ENCODE results near the gene PCDH9.

DNA sequence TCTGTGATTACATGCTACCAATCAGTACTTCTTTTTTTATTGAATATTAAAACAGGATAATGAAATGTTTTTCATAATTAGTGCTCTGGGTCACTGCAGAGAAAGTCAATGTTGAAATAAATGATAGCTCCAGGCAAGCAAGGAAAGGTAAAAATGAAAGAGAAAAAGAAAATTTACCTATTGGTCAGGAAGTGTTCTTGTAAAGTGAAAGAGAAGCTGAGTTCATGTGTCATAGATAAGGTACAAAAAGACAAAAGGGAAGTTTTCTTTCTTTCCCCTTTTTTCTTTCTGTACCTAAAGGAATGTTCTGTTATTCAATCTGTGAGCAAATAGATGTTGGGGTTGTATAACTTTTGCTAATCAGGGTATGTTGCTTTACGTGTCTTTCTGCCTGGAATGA, 197.0 kb downstream of the PCDH9 start:
- TF ChIP-seq, protein P1, sequence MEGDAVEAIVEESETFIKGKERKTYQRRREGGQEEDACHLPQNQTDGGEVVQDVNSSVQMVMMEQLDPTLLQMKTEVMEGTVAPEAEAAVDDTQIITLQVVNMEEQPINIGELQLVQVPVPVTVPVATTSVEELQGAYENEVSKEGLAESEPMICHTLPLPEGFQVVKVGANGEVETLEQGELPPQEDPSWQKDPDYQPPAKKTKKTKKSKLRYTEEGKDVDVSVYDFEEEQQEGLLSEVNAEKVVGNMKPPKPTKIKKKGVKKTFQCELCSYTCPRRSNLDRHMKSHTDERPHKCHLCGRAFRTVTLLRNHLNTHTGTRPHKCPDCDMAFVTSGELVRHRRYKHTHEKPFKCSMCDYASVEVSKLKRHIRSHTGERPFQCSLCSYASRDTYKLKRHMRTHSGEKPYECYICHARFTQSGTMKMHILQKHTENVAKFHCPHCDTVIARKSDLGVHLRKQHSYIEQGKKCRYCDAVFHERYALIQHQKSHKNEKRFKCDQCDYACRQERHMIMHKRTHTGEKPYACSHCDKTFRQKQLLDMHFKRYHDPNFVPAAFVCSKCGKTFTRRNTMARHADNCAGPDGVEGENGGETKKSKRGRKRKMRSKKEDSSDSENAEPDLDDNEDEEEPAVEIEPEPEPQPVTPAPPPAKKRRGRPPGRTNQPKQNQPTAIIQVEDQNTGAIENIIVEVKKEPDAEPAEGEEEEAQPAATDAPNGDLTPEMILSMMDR (IDR thresholded peaks at IDR 0.05) = no peak
- no peak for TF ChIP-seq POLR2A (IDR thresholded peaks at IDR 0.05)

Measured in right lobe of liver (tissue), 4 donors.